GM03348 (cell line): Measurements from ENCODE around the gene ABCC8.

Experiments
- DNase-seq: peaks from one replicate; pipeline ENCODE4 v3.0.0; 2012; ENCODE audit warnings: low spot score

Gene ABCC8

DNA sequence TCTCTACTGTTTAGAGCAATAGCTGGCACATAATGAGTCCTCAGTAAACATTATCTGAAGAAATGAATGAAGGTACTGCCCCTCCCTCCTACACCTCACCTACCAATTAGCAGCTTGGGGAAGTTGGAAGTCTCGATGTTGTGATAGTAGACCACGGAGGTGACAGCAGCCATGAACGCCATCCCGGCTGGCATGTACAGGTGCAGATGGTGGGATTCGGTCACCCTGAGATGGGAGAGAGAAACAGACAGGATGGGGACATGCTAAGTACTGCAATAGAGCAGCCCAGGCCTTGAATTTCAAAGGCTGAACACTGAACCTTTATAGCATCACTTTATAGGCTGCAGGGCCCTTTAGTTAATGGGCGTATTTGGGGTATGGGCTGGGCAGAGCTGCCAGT lies 6.6 kb downstream of the ABCC8 start:
- no peak for DNase-seq

GRCh38 chr11:17468122-17468521 lies 8.5 kb downstream of the ABCC8 start:
- no peak for DNase-seq

- no peak for DNase-seq
These were observed 13.0 kb downstream of the ABCC8 start for GRCh38 chr11:17463546-17464174.

GRCh38 chr11:17462940-17463339 lies 13.7 kb downstream of the ABCC8 start:
- no peak for DNase-seq

DNA sequence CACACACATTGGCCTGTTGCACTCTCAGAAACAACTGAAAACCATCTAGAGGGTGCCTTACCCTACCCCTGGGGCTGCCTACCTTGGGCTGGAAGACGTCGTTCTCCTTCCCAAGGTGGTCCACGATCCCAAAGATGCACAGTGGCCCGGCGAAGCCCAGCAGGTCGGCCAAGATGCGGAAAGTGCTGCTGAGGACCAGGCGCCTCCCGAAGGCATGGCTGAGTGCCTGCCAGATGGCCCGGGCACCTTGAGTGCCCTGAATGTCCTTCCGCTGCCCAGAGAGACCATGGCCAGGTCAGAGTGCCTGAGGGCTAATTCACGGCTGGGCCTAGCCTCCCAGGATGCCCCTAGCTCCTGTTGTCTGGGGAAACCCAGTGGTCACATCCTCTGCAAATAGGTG lies 16.2 kb downstream of the ABCC8 start:
- DNase-seq = no peak

DNA sequence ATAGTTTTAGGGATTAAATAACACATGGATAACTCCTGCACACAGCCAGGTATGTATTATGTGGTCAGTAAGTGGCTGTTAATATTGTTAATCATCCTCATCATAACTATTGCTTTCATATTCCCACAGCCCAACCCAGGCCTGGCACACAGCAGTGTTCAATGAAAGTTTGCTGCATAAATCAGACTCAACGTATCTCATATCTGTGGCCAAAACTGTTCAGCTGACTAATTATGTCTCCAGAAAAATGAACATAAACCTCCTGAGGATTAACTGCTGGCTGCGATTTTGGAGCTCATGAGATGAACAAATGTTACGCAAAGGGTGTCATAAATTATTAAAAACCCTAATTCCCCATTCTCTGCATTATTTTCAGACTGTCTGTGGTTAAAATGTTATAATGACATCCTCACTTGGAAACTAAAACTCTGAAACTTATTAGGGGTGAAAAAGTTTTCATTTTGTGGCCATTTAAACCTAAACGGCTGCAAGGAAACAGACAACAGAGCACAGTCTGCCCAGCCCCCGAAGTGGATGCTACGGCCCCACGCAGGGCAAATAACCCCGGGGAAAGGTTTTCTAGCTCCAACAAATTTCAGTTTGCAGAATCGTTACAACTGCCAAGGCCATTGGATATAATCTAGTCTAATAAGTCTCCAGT lies 17.3 kb downstream of the ABCC8 start:
- DNase-seq = no peak

DNA sequence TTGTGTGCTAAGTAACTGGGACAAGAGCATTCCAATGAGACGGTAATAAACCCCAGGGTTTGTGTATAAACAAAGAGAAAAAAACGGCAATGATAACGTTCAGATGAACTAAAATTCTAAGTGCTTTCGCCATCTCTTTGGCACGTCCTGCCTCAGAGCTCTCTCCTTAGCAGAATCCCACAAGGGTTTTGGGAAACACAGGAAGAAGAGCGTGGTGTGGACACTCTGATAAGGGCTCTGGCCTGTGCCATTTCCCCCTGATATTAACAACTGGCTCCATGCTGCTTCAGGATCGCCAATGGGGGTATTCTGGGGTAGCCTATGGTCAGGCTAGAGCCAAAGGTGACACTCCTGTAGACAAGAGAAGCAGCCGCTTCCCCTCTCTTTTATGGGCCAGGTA lies 18.4 kb downstream of the ABCC8 start:
- DNase-seq = no peak

- no peak for DNase-seq
These were observed 19.1 kb downstream of the ABCC8 start for GRCh38 chr11:17457396-17458173.

GRCh38 chr11:17452668-17453067 lies 24.0 kb downstream of the ABCC8 start:
- DNase-seq = no peak

- no peak for DNase-seq
These were observed 27.5 kb downstream of the ABCC8 start for GRCh38 chr11:17449158-17449557.

GRCh38 chr11:17446482-17446881 lies 30.2 kb downstream of the ABCC8 start:
- no peak for DNase-seq

DNA sequence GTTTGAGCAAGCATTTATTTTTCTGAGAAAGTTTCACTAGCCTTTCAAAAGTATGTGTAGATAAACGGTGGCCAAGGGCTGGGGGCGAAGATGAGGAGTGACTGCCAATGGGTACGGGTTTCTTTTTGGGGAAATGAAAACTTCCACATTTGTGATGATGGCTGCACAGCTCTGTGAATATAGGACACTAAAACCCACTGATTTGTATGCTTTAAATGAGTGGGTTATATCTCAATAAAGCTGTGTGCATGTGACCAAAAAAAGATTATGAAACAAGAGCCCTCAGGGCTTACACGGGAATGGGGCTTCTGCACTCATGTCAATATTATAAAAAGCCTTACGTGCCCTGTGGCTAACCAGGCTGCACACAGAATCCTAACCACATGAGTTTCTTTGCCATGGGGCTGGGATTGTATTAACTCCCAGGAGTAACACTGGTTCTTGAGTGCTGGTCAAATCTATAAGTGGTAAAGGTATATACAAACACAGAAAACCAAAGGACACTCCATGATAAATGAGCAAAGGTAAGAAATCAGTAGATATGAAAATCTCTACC lies 31.3 kb downstream of the ABCC8 start:
- no peak for DNase-seq

GRCh38 chr11:17443926-17444690 lies 32.5 kb downstream of the ABCC8 start:
- no peak for DNase-seq

DNA sequence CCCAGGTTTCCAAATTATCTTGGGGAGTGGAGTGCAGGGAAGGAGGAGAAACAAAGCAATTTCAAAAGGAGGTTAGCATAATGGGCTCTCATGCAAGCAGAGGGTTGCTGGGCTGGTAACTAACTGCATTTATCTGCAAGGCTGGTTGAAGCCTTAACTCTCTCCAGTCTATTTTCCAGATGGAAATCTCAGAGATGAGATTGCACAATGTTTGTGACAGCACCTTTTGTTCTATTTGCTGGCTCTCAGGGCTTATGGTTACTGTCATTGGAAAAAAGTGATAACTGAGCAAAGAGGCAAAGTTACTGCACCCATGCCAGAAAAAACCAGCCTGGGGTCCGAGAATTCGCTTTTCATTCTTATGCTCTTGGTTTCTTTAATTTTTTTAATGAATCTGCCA lies 33.2 kb downstream of the ABCC8 start:
- no peak for DNase-seq

- DNase-seq = no peak
These were observed 33.6 kb downstream of the ABCC8 start for GRCh38 chr11:17443000-17443399.

DNA sequence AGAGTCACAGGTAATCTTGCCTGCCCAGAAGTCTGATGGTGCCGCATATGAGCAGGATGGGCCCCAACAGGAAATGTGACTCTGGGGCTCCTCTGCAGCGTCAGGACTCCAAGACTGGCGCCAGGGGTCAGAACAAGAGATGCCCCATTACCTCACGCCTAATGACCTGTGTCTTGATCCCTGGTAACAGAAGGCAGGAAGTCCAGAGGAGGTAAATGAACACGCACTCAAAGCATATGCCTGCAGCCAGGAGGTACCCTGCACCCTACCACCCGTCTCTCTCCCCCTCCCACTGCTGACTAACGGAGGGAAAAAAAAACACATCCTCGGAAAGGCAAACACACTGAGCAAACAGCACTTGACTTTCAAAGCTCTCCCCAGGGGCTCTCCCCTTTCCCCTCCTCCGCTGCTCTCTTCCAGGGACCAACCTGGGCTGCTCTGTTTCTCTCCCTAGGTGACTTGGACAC lies 37.3 kb downstream of the ABCC8 start:
- no peak for DNase-seq

DNA sequence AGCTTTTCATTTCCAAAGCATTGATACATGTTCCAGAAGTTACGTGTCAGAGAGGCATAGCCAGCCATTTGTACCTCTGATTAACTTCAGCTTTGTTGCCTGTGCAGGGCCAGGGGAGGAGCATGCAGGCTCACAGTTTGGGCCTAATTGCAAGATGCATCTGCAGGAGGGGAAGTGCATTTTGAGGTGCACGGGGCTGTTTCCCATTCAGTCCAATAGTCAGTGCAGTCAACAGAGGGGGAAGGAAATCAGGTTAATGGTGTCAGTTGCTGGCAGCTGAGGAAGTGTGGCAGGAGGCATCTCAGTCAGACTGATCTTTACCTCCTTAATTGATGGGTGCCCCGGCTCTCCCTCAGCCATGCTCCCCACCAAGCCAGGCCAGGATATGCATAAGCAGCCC lies 39.3 kb downstream of the ABCC8 start:
- DNase-seq = no peak

DNA sequence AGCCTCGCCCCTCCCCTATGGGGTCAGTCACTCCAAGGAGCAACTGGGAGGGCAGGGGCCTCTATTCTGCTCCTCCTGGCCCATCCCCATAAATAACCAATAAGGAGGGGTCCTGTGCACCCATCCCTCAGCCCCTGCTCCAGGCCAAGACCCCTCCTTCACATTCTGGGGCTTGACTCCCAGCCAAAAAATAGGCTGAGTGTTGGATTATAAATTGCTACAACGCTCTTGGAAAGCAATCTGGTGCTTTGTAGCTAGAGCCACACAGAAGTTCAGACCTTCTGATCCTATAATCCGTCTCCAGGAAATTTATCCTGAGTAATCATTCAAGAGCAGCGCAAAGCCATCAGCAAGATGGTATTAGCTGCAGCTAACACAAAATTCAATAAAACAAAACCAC lies 42.5 kb downstream of the ABCC8 start:
- DNase-seq = no peak

- DNase-seq = peak; percentile 21
These were observed 44.6 kb downstream of the ABCC8 start for GRCh38 chr11:17432002-17432401.

GRCh38 chr11:17431139-17431538 lies 45.5 kb downstream of the ABCC8 start:
- DNase-seq = no peak

DNA sequence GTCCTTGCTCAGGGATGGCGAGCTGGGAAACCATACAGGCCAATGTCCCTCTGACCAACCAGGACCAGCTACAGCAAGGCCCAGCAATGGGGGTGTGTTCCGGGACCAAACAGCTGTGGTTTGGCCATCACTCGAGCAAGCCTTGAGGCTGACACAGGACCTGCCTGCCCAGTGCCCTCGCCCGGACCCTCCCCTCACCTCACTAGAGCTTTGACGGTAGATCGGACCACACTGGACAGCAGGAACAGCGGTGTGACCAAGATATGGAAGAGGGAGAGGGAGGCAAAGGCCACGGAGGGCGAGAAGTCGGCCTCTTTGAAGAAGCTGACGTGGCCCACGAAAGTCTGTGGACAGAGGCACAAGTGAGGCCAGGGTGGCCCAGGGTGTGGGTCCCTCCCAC lies 46.0 kb downstream of the ABCC8 start:
- DNase-seq = no peak

DNA sequence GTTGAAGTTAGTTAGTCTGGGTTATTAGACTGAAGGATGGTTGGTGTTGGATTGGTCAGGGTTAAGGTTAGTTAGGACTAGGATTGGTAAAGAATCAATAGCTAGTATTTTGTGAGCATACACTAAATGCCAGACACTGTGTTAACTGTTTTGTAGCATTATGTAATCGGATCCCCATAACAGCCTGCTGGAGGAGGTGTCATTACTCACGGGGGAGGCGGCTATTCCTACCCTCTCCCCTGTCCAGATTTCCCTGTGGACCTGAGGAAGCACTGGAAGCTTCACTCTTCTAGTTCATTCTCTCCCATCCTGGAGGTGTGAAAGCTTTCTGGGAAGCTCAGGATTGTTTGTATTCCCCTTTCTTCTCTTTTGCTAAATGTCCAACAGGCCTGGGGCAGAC lies 47.7 kb downstream of the ABCC8 start:
- no peak for DNase-seq
